HL-60/S4 treated with phorbol 12-myristate 13-acetate at 8.2 ng/mL for 4 days and 3 days (cell line): ENCODE data around the gene KCNMA1.

Experiments used
- in situ Hi-C: fragments of 300-500 bp; cut with MboI; formaldehyde crosslinking; loops from 2 replicates; pipeline ENCODE4 v1.15.0; 2022; ENCODE audit warnings: low sequenced_read_pairs

The KCNMA1 gene

GRCh38 chr10:76869931-76870330 is 767.7 kb downstream of the KCNMA1 start:
- in situ Hi-C loops, result no loop called here

GRCh38 chr10:76868098-76868977 is 769.3 kb downstream of the KCNMA1 start:
- in situ Hi-C loops, result no loop called here

- in situ Hi-C loops, result no loop called here
Observed at GRCh38 chr10:76866841-76867586, 770.6 kb downstream of the KCNMA1 start.

GRCh38 chr10:76864922-76865321 is 772.7 kb downstream of the KCNMA1 start:
- in situ Hi-C loops, result no loop called here

- in situ Hi-C loops, result no loop called here
Observed at GRCh38 chr10:76858721-76859120, 778.9 kb downstream of the KCNMA1 start.

GRCh38 chr10:76840802-76841201 is 796.8 kb downstream of the KCNMA1 start:
- in situ Hi-C loops, result no loop called here

GRCh38 chr10:76839276-76839675 is 798.3 kb downstream of the KCNMA1 start:
- in situ Hi-C loops, result no loop called here

- in situ Hi-C loops, result no loop called here
Observed at GRCh38 chr10:76830218-76830617, 807.4 kb downstream of the KCNMA1 start.

GRCh38 chr10:76829724-76830123 is 807.9 kb downstream of the KCNMA1 start:
- in situ Hi-C loops, result no loop called here
